Stimulated activated naive CD8-positive, alpha-beta T cell treated with anti-CD3 and anti-CD28 coated beads, Interleukin-15, Interleukin-2, amounts not matched to agents 100 ng/mL and 50 ng/mL, for 24 hours (primary cell): ENCODE data around the gene ST8SIA5.
"Not testable (repeated sequence)": the region's sequence is repeated elsewhere in the genome, so short reads cannot be mapped to it uniquely, and the experiment has no call there.

Source experiments
- H3K27ac Mint-ChIP-seq: one replicate; pipeline ENCODE4 v1.8.0; 2021; ENCODE audit warnings: mild to moderate bottlenecking, mixed read lengths
- H3K27me3 Mint-ChIP-seq: one replicate; pipeline ENCODE4 v1.8.0; 2021; ENCODE audit warnings: mixed read lengths
- H3K36me3 Mint-ChIP-seq: one replicate; pipeline ENCODE4 v1.8.0; 2021; ENCODE audit warnings: low read depth, mixed read lengths
- H3K4me1 Mint-ChIP-seq: one replicate; pipeline ENCODE4 v1.8.0; 2021; ENCODE audit warnings: low read depth, mixed read lengths
- H3K4me3 Mint-ChIP-seq: one replicate; pipeline ENCODE4 v1.8.0; 2021; ENCODE audit warnings: mild to moderate bottlenecking, mixed read lengths
- H3K9me3 Mint-ChIP-seq: one replicate; pipeline ENCODE4 v1.8.0; 2021; ENCODE audit warnings: mixed read lengths

The ST8SIA5 gene, protein sequence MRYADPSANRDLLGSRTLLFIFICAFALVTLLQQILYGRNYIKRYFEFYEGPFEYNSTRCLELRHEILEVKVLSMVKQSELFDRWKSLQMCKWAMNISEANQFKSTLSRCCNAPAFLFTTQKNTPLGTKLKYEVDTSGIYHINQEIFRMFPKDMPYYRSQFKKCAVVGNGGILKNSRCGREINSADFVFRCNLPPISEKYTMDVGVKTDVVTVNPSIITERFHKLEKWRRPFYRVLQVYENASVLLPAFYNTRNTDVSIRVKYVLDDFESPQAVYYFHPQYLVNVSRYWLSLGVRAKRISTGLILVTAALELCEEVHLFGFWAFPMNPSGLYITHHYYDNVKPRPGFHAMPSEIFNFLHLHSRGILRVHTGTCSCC

DNA sequence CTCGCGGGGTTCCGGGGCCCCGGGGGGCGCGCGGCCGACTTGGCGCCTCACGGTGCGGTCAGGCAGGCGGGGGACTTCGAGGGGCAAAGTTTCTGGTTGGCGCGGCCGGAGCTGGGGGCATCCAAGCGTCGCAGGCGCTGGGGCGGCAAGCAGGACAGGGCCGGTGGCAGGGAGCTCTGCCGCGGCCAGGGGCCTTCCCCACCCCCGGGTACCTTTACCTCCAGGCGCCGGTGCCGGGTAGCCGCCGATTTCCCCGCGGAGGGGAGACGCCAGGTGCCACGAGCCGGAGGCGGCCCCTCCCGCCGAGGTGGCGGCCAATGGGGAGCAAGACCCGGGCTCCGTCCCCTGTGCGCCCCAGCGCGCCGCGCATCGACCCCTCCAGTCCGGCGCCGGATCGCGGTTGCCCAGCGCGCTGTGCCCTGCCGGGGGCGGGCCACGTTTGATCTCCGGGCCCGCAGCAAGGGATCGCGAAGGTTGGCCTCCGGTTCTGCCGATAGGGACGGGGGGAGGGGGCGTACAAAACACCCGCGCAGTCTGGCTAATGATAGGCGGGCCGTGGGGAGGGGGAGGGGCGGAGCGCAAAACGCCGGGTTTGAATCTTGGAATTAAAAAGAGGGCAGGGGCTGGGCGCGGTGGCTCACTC lies at the start of gene ST8SIA5:
TSS of gene ST8SIA5 (minus strand) at position 495 of the 643 bp plus-strand sequence. CDS start 545 bp downstream, outside the sequence.
- H3K4me1 Mint-ChIP-seq, result peaks cover 25% of the 10 kb centered on the region
- H3K9me3 Mint-ChIP-seq, result peaks cover 4% of the 10 kb centered on the region
- H3K27me3 Mint-ChIP-seq, result peaks cover 68% of the 10 kb centered on the region
- H3K4me3 Mint-ChIP-seq, result peak within 1 kb of the TSS; percentile 46
- H3K36me3 Mint-ChIP-seq, result no peaks in the 10 kb centered on the region
- H3K27ac Mint-ChIP-seq, result no peak within 1 kb of the TSS

DNA sequence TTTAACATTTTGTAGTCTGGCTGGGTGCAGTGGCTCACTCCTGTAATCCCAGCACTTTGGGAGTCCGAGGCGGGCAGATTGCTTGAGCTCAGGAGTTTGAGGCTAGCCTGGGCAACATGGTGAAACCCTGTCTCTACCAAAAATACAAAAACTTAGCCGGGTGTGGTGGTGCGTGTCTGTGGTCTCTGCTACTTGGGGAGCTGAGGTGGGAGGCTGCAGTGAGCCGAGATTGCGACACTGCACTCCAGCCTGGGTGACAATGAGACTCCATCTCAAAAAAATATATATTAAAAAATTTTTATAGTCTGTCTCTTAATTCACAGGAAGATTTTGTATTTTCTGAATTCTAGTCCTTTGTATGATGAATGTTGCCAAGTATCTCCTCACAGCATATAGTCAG lies 39.1 kb upstream of the ST8SIA5 start:
- not testable (repeated sequence) for H3K27me3 Mint-ChIP-seq, H3K36me3 Mint-ChIP-seq, H3K27ac Mint-ChIP-seq, H3K4me1 Mint-ChIP-seq, H3K9me3 Mint-ChIP-seq, H3K4me3 Mint-ChIP-seq

DNA sequence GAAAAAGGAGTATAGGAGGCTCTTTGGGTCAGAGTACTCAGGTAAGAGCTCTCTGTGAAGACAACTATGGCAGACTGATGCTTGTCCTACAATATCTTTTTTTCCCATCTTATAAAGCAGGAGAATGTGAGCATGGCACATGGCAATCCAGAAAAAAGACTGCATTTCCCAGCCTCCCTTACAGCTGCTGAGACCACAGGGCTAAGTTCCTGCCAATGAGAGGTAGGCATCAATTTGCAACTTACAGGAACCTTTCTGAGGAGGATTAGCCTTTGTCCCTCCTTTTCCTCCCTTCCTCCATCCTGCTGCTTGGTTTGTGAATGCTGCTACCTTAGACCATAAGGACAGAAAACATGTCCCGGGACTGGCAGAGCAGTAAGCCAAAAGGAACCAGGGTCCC lies 37.8 kb upstream of the ST8SIA5 start:
- Mint-ChIP-seq H3K27ac (no peak overlapping the region), H3K27me3 (no peaks in the 10 kb centered on the region), H3K9me3 (no peaks in the 10 kb centered on the region), H3K4me3 (no peak overlapping the region), H3K36me3 (peaks cover 8% of the 10 kb centered on the region), H3K4me1 (no peaks in the 10 kb centered on the region)

DNA sequence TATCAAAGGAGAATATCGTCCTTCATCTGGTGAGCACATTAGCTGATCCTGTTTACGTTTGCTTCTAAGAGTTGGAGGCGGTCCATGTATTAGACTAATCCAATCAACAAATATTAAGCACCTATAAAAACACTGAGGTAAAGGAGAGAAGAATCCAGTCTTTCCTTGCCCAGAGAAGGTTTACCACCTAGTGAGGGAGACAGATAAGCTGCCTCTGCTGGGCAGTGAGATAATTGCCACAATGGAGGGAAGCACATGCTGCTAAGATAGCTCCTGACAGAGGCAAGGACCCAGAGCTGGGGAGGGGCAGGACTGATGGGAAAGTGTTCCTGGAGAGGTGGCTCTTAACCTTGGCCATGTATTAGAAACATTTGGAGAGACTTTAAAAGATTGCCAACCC lies 36.7 kb upstream of the ST8SIA5 start:
- Mint-ChIP-seq H3K36me3 (peaks cover 8% of the 10 kb centered on the region), H3K9me3 (no peaks in the 10 kb centered on the region), H3K27me3 (no peaks in the 10 kb centered on the region), H3K4me3 (no peak overlapping the region), H3K27ac (no peak overlapping the region), H3K4me1 (no peaks in the 10 kb centered on the region)

DNA sequence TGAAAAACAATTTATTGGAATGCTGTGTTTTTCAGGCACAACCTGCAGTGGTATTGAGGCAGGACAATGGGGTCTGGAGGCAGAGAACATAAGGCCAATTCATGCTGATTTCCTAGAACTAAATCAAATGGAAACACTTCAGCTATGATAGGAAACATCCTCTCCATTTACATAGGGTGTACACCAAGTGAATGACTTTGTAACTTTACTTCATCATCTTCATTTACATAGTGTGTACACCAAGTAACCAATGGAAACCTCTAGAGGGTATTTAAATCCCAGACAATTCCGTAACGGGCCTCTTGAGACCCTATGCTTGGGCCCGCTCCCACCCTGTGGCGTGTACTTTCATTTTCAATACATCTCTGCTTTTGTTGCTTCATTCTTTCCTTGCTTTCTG lies 32.2 kb upstream of the ST8SIA5 start:
- Mint-ChIP-seq H3K9me3 (no peaks in the 10 kb centered on the region), H3K27me3 (no peaks in the 10 kb centered on the region), H3K4me3 (no peak overlapping the region), H3K36me3 (no peaks in the 10 kb centered on the region), H3K4me1 (no peaks in the 10 kb centered on the region), H3K27ac (no peak overlapping the region)

DNA sequence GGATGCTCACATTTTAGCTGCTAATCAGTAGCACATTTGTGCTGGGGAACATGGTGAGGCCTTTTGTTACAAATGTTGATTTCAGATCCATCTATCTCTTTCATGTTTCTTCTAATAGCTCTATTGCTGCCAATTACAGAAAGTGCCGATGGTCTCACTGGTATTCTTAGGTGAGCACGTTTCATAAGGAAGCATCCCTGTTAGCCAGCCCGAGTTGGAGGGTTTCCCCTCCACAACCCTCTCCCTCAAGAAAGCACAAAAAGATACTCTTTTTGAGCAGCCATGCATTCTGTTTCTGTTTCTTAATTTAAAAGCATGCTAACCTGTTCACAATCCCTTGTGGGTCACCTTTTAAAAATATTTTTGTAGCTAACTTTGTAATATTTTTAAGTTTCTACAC lies 30.8 kb upstream of the ST8SIA5 start:
- H3K9me3 Mint-ChIP-seq, result no peaks in the 10 kb centered on the region
- H3K27ac Mint-ChIP-seq, result no peak overlapping the region
- H3K4me1 Mint-ChIP-seq, result no peaks in the 10 kb centered on the region
- no peaks in the 10 kb centered on the region for H3K27me3 Mint-ChIP-seq
- no peaks in the 10 kb centered on the region for H3K36me3 Mint-ChIP-seq
- no peak overlapping the region for H3K4me3 Mint-ChIP-seq

DNA sequence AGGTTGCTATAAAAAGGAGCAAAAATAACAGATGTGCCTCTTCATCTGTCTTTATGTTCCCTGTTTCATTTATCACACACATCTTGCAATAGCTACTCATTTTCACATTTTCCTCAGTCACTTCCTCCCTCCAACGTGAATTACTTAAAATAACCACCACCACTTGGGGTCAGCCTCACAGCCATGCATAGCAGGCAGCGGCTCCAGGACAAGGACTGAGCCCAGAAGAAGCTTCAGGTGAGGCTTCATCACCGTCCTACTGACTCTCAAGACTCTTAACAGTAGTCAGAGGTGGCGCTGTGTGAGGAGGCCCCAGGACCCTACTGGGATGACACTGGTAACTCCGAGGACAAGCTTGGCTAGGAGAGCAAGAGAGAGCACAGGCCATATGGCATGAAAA lies 15.5 kb upstream of the ST8SIA5 start:
- Mint-ChIP-seq H3K9me3 (no peaks in the 10 kb centered on the region), H3K27me3 (peaks cover 4% of the 10 kb centered on the region), H3K36me3 (no peaks in the 10 kb centered on the region), H3K4me3 (no peak overlapping the region), H3K4me1 (no peaks in the 10 kb centered on the region), H3K27ac (no peak overlapping the region)

DNA sequence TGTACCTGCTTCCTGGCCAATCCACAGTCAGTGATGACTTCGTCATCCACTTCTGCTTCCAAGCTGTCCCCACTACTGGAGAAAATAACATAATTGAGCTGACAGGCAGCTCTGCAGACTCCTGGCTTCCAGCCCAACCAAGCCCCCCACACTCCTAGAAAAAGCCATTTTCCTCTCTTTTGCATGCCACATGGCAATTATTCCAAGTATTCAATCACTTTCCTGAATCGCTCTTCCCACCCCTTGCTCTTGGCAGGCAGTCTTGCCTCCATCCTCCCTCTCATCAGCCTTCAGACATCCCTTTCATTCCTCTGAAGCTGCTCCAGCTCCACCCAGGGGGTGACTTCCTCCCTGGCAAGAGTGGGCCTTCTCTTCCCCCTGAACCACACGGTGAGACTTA lies 14.3 kb upstream of the ST8SIA5 start:
- Mint-ChIP-seq H3K27ac (no peak overlapping the region), H3K4me1 (no peaks in the 10 kb centered on the region), H3K4me3 (no peak overlapping the region), H3K27me3 (peaks cover 5% of the 10 kb centered on the region), H3K36me3 (no peaks in the 10 kb centered on the region), H3K9me3 (no peaks in the 10 kb centered on the region)

DNA sequence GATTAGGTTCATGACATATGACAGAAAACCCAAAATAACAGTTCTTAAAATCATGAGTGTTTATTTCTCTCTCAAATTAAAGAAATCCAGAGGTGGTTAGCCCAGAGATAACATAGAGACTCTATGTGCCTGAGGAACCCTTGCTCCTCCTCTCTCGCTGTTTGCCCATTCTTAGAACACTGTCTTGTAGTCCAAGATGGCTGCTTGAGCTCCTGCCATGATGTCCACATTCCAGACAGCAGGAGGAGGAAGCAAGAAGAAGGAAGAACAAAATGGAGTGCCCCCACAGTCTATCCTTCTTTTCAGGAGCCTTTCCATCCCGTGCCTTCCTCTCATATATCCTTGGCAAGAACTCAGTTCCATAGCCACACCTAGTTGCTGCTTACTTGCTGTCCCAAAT lies 13.9 kb upstream of the ST8SIA5 start:
- no peaks in the 10 kb centered on the region for H3K9me3 Mint-ChIP-seq
- H3K27ac Mint-ChIP-seq, result no peak overlapping the region
- H3K36me3 Mint-ChIP-seq, result no peaks in the 10 kb centered on the region
- H3K4me1 Mint-ChIP-seq, result no peaks in the 10 kb centered on the region
- H3K4me3 Mint-ChIP-seq, result no peak overlapping the region
- peaks cover 5% of the 10 kb centered on the region for H3K27me3 Mint-ChIP-seq

DNA sequence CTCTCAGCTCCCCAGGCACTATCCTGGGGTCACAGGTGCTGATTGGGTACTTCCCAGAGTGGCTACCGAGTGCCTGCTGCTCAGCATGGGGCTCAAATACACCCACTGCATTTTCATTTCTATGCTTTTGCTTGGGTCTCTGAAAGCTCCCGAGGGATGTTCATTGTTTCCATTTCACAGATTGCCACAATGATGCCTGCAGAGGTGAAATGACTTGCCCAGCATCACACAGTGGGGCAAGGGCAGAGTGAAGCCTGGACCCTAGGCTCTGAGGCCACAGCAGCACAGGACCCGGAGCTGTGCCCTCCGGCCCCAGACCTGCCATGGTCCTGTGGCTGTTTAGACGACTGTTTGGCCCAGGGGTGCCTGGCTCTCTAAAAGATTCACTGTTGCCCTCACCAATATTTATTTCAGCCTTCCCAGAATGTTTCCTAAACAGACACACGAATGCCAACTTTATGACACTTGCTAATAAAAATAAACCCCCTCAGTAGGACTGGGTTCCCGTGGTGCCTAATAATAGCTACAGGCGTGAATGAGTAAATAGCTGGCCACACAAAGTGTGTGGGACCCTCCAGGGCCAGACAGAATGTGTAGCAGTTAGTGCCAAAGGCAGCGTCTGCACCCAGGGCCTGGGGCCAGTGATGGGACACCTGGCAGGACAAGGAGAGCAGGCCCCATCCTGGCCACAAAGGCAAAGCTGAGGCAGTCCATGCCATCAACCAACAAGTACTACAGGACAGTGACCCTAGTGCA lies 11.5 kb upstream of the ST8SIA5 start:
- H3K36me3 Mint-ChIP-seq, result no peaks in the 10 kb centered on the region
- no peaks in the 10 kb centered on the region for H3K9me3 Mint-ChIP-seq
- no peak overlapping the region for H3K4me3 Mint-ChIP-seq
- peaks cover 5% of the 10 kb centered on the region for H3K27me3 Mint-ChIP-seq
- no peaks in the 10 kb centered on the region for H3K4me1 Mint-ChIP-seq
- no peak overlapping the region for H3K27ac Mint-ChIP-seq

DNA sequence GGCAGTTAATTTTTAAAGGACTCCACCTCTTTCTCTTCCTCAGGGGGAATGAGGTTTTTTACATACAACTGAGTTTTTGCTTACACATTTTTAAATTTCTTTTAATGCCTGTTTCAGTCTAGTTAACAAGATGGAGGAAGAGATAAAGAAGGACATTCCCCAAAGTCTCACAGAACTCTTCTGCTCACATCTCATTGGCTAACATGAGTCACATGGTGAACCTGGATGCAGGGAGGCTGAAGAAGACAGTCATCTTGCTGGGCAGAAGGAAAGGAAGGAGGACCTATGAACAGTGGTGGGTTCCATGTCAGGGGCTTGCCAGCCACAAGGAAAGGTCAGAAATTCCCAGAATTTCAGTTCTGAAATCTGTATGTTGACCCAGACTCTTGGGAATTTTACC lies 10.4 kb upstream of the ST8SIA5 start:
- Mint-ChIP-seq H3K36me3 (no peaks in the 10 kb centered on the region), H3K4me1 (no peaks in the 10 kb centered on the region), H3K27me3 (peaks cover 10% of the 10 kb centered on the region), H3K27ac (no peak overlapping the region), H3K9me3 (no peaks in the 10 kb centered on the region), H3K4me3 (no peak overlapping the region)

DNA sequence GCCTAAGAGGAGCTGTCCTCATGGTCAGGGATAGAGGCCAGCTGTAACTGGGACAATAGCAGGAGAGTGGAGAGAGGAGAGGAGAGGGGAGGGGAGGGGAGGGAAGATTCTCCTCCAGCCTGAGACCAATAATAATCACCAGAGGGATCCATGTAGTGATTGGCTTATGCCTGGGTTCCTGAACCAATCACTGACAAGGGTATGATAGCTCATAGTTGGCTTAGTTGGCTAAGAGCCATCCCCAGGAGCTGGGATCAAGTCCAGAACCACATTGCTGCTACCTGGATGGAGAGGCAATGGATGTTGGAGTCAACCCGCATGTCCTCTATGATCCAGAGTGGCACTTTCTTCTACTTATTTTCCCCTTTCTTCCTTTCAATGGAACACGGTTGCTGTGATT lies 7.7 kb upstream of the ST8SIA5 start:
- no peak overlapping the region for H3K4me3 Mint-ChIP-seq
- H3K27me3 Mint-ChIP-seq, result peaks cover 29% of the 10 kb centered on the region
- H3K9me3 Mint-ChIP-seq, result no peaks in the 10 kb centered on the region
- H3K36me3 Mint-ChIP-seq, result no peaks in the 10 kb centered on the region
- H3K4me1 Mint-ChIP-seq, result no peaks in the 10 kb centered on the region
- no peak overlapping the region for H3K27ac Mint-ChIP-seq

DNA sequence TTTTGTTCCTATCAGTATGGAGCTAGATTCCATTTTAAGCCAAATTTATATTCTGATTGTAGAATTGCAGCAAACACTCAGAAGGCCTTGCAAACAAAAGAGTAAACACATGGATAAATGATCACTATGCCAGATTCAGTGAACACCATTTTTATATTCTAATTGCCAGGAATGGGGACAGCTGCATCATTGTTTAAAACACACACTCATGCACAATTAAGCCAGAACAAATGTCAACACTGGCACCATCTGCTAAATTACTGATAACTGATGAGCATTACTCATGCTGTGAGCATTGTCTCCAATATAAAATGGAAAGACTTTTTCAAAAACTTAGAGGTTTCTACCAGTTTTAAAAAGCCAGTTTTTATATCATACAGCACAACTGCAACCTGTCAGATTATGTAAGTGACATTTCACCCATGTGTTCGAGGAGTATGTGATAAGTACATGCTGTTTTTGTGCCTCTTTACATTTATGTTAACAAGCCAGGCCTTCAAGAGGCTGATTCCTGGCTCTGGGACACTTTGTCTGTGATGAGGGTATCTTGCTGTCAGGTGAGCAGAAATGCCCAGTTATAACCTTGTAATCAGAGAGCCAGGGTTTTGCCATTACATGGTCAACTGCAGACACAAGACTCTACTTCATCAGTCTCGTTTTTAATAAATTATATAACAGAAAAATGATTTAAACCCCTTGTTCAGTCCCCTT lies 4.4 kb upstream of the ST8SIA5 start:
- no peaks in the 10 kb centered on the region for H3K9me3 Mint-ChIP-seq
- H3K27me3 Mint-ChIP-seq, result peaks cover 44% of the 10 kb centered on the region
- H3K4me1 Mint-ChIP-seq, result peaks cover 6% of the 10 kb centered on the region
- H3K27ac Mint-ChIP-seq, result no peak overlapping the region
- no peak overlapping the region for H3K4me3 Mint-ChIP-seq
- H3K36me3 Mint-ChIP-seq, result no peaks in the 10 kb centered on the region

DNA sequence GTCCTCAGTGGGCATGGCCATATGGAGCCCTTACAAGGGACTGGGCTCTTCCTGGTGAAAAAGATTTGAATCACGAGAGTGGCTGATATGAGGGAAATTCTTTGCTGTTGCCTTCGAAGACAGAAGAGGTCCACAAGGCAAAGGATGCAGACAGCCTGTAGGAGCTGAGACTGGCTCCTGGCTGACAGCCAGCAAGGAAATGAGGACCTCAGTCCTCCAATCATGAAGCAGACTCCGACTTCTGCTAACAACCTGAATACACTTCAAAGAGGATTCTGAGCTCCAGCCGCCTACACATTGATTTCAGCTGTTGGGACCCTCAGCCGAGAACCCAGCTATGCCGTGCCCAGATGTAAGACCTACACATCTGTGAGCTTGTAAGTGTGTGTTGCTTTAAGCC lies 3.0 kb upstream of the ST8SIA5 start:
- Mint-ChIP-seq H3K27ac (no peak overlapping the region), H3K4me3 (no peak overlapping the region), H3K27me3 (peaks cover 57% of the 10 kb centered on the region), H3K9me3 (no peaks in the 10 kb centered on the region), H3K4me1 (peaks cover 18% of the 10 kb centered on the region), H3K36me3 (no peaks in the 10 kb centered on the region)
